ENCODE data around the gene FAF2.

The FAF2 gene

DNA sequence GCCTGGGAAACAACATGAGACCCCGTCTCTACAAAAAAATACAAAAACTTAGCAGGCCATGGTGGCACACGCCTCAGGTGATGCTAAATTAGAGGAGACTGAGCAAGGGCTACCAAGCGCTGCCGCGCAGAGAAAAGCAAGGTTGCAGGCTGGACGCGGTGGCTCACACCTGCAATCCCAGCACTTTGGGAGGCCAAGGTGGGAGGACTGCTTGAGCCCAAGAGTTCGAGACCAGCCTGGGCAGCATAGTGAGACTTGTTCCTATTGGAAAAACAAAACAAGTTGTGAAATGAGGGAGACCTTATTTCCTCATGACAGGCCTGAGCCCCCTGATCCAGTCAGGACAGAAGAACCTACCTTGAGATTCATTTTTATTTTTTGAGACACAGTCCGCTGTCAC, 77.5 kb downstream of the FAF2 start:
- H3K27me3 ChIP-seq (ENCODE audit: insufficient read depth, low read length): no peaks in the 10 kb centered on the region
- H2AFZ ChIP-seq (ENCODE audit: low read length): no peak overlapping the region
- H3K4me2 ChIP-seq (ENCODE audit: low read length): no peak overlapping the region
- H3K36me3 ChIP-seq (ENCODE audit: insufficient read depth, low read length): peaks cover 44% of the 10 kb centered on the region
- no peaks in the 10 kb centered on the region for H3F3A ChIP-seq (ENCODE audit: insufficient read depth, low read length)
- no peaks in the 10 kb centered on the region for H4K20me1 ChIP-seq (ENCODE audit: insufficient read depth, low read length)
- H3K9ac ChIP-seq (ENCODE audit: low read length): no peak overlapping the region
- H3K4me1 ChIP-seq (ENCODE audit: insufficient read depth, low read length, severe bottlenecking): peaks cover 19% of the 10 kb centered on the region
- TF ChIP-seq, protein P1, sequence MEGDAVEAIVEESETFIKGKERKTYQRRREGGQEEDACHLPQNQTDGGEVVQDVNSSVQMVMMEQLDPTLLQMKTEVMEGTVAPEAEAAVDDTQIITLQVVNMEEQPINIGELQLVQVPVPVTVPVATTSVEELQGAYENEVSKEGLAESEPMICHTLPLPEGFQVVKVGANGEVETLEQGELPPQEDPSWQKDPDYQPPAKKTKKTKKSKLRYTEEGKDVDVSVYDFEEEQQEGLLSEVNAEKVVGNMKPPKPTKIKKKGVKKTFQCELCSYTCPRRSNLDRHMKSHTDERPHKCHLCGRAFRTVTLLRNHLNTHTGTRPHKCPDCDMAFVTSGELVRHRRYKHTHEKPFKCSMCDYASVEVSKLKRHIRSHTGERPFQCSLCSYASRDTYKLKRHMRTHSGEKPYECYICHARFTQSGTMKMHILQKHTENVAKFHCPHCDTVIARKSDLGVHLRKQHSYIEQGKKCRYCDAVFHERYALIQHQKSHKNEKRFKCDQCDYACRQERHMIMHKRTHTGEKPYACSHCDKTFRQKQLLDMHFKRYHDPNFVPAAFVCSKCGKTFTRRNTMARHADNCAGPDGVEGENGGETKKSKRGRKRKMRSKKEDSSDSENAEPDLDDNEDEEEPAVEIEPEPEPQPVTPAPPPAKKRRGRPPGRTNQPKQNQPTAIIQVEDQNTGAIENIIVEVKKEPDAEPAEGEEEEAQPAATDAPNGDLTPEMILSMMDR (IDR thresholded peaks at IDR 0.05; ENCODE audit: low read length): no peak
- no peak for TF ChIP-seq EZH2 (IDR thresholded peaks at IDR 0.05; ENCODE audit: borderline replicate concordance, low read length)
- no peaks in the 10 kb centered on the region for H3K9me3 ChIP-seq (ENCODE audit: low read length)
- no peak overlapping the region for H3K4me3 ChIP-seq (ENCODE audit: low read depth, low read length, poor library complexity, severe bottlenecking)
- no peak overlapping the region for H3K27ac ChIP-seq (ENCODE audit: low read depth, low read length, poor library complexity, severe bottlenecking)
- H3K79me2 ChIP-seq (ENCODE audit: insufficient read depth, low read length): no peaks in the 10 kb centered on the region
- no peaks in the 10 kb centered on the region for H3K9me2 ChIP-seq (ENCODE audit: low read depth, low read length)

- H2AFZ ChIP-seq (ENCODE audit: low read length): no peak overlapping the region
- H3F3A ChIP-seq (ENCODE audit: insufficient read depth, low read length): no peaks in the 10 kb centered on the region
- H3K27me3 ChIP-seq (ENCODE audit: insufficient read depth, low read length): no peaks in the 10 kb centered on the region
- no peak overlapping the region for H3K27ac ChIP-seq (ENCODE audit: low read depth, low read length, poor library complexity, severe bottlenecking)
- no peaks in the 10 kb centered on the region for H3K9me2 ChIP-seq (ENCODE audit: low read depth, low read length)
- H3K79me2 ChIP-seq (ENCODE audit: insufficient read depth, low read length): no peaks in the 10 kb centered on the region
- H3K4me3 ChIP-seq (ENCODE audit: low read depth, low read length, poor library complexity, severe bottlenecking): no peak overlapping the region
- H3K9me3 ChIP-seq (ENCODE audit: low read length): no peaks in the 10 kb centered on the region
- H3K36me3 ChIP-seq (ENCODE audit: insufficient read depth, low read length): peaks cover 52% of the 10 kb centered on the region
- no peak overlapping the region for H3K9ac ChIP-seq (ENCODE audit: low read length)
- no peak for TF ChIP-seq EZH2 (IDR thresholded peaks at IDR 0.05; ENCODE audit: borderline replicate concordance, low read length)
- TF ChIP-seq, protein P1 (IDR thresholded peaks at IDR 0.05; ENCODE audit: low read length): no peak
- no peak overlapping the region for H3K4me2 ChIP-seq (ENCODE audit: low read length)
- no peaks in the 10 kb centered on the region for H4K20me1 ChIP-seq (ENCODE audit: insufficient read depth, low read length)
- peaks cover 27% of the 10 kb centered on the region for H3K4me1 ChIP-seq (ENCODE audit: insufficient read depth, low read length, severe bottlenecking)
Measured at GRCh38 chr5:176526462-176526861, 78.3 kb downstream of the FAF2 start.

GRCh38 chr5:176527246-176528222, 79.3 kb downstream of the FAF2 start:
- no peak overlapping the region for H3K9ac ChIP-seq (ENCODE audit: low read length)
- no peak overlapping the region for H3K27ac ChIP-seq (ENCODE audit: low read depth, low read length, poor library complexity, severe bottlenecking)
- H3K27me3 ChIP-seq (ENCODE audit: insufficient read depth, low read length): no peaks in the 10 kb centered on the region
- no peak overlapping the region for H2AFZ ChIP-seq (ENCODE audit: low read length)
- H3K9me3 ChIP-seq (ENCODE audit: low read length): no peaks in the 10 kb centered on the region
- H3K9me2 ChIP-seq (ENCODE audit: low read depth, low read length): no peaks in the 10 kb centered on the region
- H3K36me3 ChIP-seq (ENCODE audit: insufficient read depth, low read length): peaks cover 60% of the 10 kb centered on the region
- H3K4me3 ChIP-seq (ENCODE audit: low read depth, low read length, poor library complexity, severe bottlenecking): no peak overlapping the region
- H4K20me1 ChIP-seq (ENCODE audit: insufficient read depth, low read length): no peaks in the 10 kb centered on the region
- no peaks in the 10 kb centered on the region for H3F3A ChIP-seq (ENCODE audit: insufficient read depth, low read length)
- no peak overlapping the region for H3K4me2 ChIP-seq (ENCODE audit: low read length)
- no peak for TF ChIP-seq EZH2 (IDR thresholded peaks at IDR 0.05; ENCODE audit: borderline replicate concordance, low read length)
- TF ChIP-seq, protein P1 (IDR thresholded peaks at IDR 0.05; ENCODE audit: low read length): no peak
- peaks cover 37% of the 10 kb centered on the region for H3K4me1 ChIP-seq (ENCODE audit: insufficient read depth, low read length, severe bottlenecking)
- H3K79me2 ChIP-seq (ENCODE audit: insufficient read depth, low read length): no peaks in the 10 kb centered on the region

All from OCI-LY1 (cell line).